ENCODE measurements around the gene ACTL8. TPM values are rescaled to one million over a fixed set of nuclear protein-coding genes. Genes with fewer than 3 reads are reported as not detected.

Gene ACTL8
- total and polyA plus RNA-seq, 2 of the 4 experiments (the other 2 are of a cell fraction) = under 0.01 to 0.07 TPM

DNA sequence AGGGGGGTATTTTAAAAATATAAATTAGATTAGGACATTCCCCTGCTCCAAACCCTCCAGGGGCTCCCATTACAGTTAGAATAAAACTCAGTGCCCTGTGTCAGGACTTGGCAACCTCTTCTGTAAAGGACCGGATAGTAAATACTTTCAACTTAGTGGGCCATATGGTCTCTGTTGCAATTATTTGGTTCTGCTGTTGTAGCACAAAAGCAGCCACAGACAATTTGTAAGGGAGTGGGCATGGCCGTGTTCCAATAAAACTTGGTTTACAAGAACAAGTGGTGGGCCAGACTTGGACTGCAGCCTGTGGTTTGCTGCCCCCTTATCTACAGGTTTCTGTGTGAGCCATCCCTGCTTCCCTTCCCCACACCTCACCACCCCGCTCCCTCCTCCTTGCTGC is 92.0 kb downstream of the ACTL8 start:
- no peak for DNase-seq
- Histone ChIP-seq H3K27me3 (ENCODE audit: control insufficient read depth, insufficient read depth, low read length) (peaks cover 18% of the 10 kb centered on the region), H3K4me1 (ENCODE audit: control insufficient read depth, insufficient read depth, low read length) (no peaks in the 10 kb centered on the region), H3K27ac (ENCODE audit: insufficient read depth, low read length) (no peak overlapping the region), H2AK5ac (ENCODE audit: low read depth, low read length) (no peak overlapping the region), H4K5ac (ENCODE audit: low read depth, low read length) (no peak overlapping the region), H2AK9ac (replicated peaks; ENCODE audit: low read depth, low read length, poor library complexity) (no peak overlapping the region), H3K14ac (replicated peaks; ENCODE audit: low read depth, low read length) (no peak overlapping the region), H3K56ac (ENCODE audit: extremely low read depth, insufficient read depth, low read length) (no peak overlapping the region), H3K9me1 (ENCODE audit: insufficient read depth, low read length) (no peaks in the 10 kb centered on the region), H4K91ac (ENCODE audit: insufficient read depth, low read depth, low read length) (no peak overlapping the region), H3K9me3 (ENCODE audit: control insufficient read depth, insufficient read depth, low read length) (no peaks in the 10 kb centered on the region), H3K4me2 (ENCODE audit: low read depth, low read length) (no peak overlapping the region), H3K79me1 (ENCODE audit: low read depth in 1 of 2, low read length in 2 of 2) (no peaks in the 10 kb centered on the region), H2BK5ac (ENCODE audit: low read depth, low read length, poor library complexity, severe bottlenecking) (no peak overlapping the region), H3K18ac (ENCODE audit: low read depth, low read length) (no peak overlapping the region), H3K9ac (ENCODE audit: low read depth, low read length) (no peak overlapping the region), H2BK20ac (ENCODE audit: low read depth, low read length) (no peak overlapping the region), H3K23ac (ENCODE audit: low read depth, low read length) (no peak overlapping the region), H2BK15ac (ENCODE audit: low read depth, low read length) (no peak overlapping the region), H2BK120ac (ENCODE audit: low read depth, low read length) (no peak overlapping the region), H4K20me1 (ENCODE audit: insufficient read depth, low read length) (no peaks in the 10 kb centered on the region), H2AFZ (replicated peaks; ENCODE audit: low read length, poor library complexity) (no peak overlapping the region), H3K4me3 (ENCODE audit: insufficient read depth, low read depth, low read length) (no peak overlapping the region), H3K4ac (ENCODE audit: low read depth, low read length) (no peak overlapping the region), H3K36me3 (ENCODE audit: control insufficient read depth, insufficient read depth, low read length) (no peaks in the 10 kb centered on the region), H4K8ac (ENCODE audit: low read depth in 2 of 2, low read length in 2 of 2) (no peak overlapping the region)
- no TSS peak for BruUV-seq (replicated peaks)
- ATAC-seq (ENCODE audit: low read depth) = no peak
- CTCF ChIA-PET = no interaction called here
- POLR2A ChIA-PET (ENCODE audit: unreplicated experiment) = no interaction called here
- in situ Hi-C loops (cut with MboI; ENCODE audit: low sequenced_read_pairs) = no loop called here
- dilution Hi-C loops (cut with HindIII; ENCODE audit: low sequenced_read_pairs, unreplicated experiment) = no loop called here
- intact Hi-C loops (cut with micrococcal nuclease) = no loop called here
- 55% methylated on average over 2 of the region's 3 CpGs; no CpG with 5 or more reads in 1 of the 2 experiments for WGBS, 2 experiments (ENCODE audit: extremely low coverage in 2 of 2, insufficient read length in 1 of 2)
- TF ChIP-seq SMC3 (IDR thresholded peaks at IDR 0.05; ENCODE audit: low read depth, low read length) (no peak), MAZ (IDR thresholded peaks at IDR 0.05; ENCODE audit: borderline replicate concordance, low read depth, low read length) (no peak), RAD21 (IDR thresholded peaks at IDR 0.05; ENCODE audit: low read length) (no peak)
- TF ChIP-seq, protein P1, sequence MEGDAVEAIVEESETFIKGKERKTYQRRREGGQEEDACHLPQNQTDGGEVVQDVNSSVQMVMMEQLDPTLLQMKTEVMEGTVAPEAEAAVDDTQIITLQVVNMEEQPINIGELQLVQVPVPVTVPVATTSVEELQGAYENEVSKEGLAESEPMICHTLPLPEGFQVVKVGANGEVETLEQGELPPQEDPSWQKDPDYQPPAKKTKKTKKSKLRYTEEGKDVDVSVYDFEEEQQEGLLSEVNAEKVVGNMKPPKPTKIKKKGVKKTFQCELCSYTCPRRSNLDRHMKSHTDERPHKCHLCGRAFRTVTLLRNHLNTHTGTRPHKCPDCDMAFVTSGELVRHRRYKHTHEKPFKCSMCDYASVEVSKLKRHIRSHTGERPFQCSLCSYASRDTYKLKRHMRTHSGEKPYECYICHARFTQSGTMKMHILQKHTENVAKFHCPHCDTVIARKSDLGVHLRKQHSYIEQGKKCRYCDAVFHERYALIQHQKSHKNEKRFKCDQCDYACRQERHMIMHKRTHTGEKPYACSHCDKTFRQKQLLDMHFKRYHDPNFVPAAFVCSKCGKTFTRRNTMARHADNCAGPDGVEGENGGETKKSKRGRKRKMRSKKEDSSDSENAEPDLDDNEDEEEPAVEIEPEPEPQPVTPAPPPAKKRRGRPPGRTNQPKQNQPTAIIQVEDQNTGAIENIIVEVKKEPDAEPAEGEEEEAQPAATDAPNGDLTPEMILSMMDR (conservative IDR thresholded peaks at IDR 0.05; ENCODE audit: low read depth, low read length) = no peak

Measured in IMR-90 (cell line).